Measurements from ENCODE around the gene IL1B.

The IL1B gene

GRCh38 chr2:112828251-112828691, 8.3 kb downstream of the IL1B start:
- Histone ChIP-seq H3K27me3 (ENCODE audit: control insufficient read depth in 1 of 2, insufficient read depth in 1 of 2, low read length in 2 of 2) (no peaks in the 10 kb centered on the region), H2BK12ac (ENCODE audit: low read length in 2 of 2) (no peak overlapping the region), H2AFZ (ENCODE audit: low read depth, low read length) (no peak overlapping the region), H3K18ac (ENCODE audit: low read depth in 1 of 2, low read length in 2 of 2) (no peak overlapping the region), H4K8ac (ENCODE audit: low read length) (no peak overlapping the region), H3K4ac (ENCODE audit: low read depth in 1 of 2, low read length in 2 of 2) (no peak overlapping the region), H3K4me2 (ENCODE audit: low read length, poor library complexity, severe bottlenecking) (no peak overlapping the region), H4K91ac (ENCODE audit: low read length) (no peak overlapping the region), H2BK5ac (ENCODE audit: low read depth, low read length, poor library complexity, severe bottlenecking) (no peak overlapping the region), H3K14ac (ENCODE audit: low read length in 2 of 2) (no peak overlapping the region), H2BK120ac (ENCODE audit: low read depth, low read length) (no peak overlapping the region), H3K9me3 (ENCODE audit: control insufficient read depth, low read length) (no peaks in the 10 kb centered on the region), H3K36me3 (ENCODE audit: control insufficient read depth in 1 of 2, insufficient read depth in 2 of 2, low read depth in 1 of 2, low read length in 2 of 2) (peaks cover 0 to 4% of the 10 kb centered on the region in 2 experiments), H2BK15ac (ENCODE audit: low read depth, poor library complexity, severe bottlenecking) (no peak overlapping the region), H2AK5ac (ENCODE audit: low read length, severe bottlenecking) (no peak overlapping the region), H3K4me1 (ENCODE audit: control insufficient read depth, insufficient read depth, low read depth, low read length) (peaks cover 6% of the 10 kb centered on the region), H3K27ac (ENCODE audit: low read length, poor library complexity, severe bottlenecking) (no peak overlapping the region), H3K79me1 (replicated peaks; ENCODE audit: low read length, poor library complexity, severe bottlenecking) (no peaks in the 10 kb centered on the region), H3K9ac (ENCODE audit: low read length) (no peak overlapping the region), H3K23ac (ENCODE audit: low read length in 2 of 2) (no peak overlapping the region), H3K4me3 (ENCODE audit: insufficient read depth in 1 of 2, low read depth in 1 of 2, low read length in 2 of 2) (no peak overlapping the region)
- 92% methylated on average over 3 of the region's 3 CpGs for WGBS
- DNase-seq = no peak

GRCh38 chr2:112827604-112828185, 8.9 kb downstream of the IL1B start:
- 90% methylated on average over 5 of the region's 6 CpGs for WGBS
- H3K4me1 ChIP-seq (ENCODE audit: control insufficient read depth, insufficient read depth, low read depth, low read length) = peaks cover 6% of the 10 kb centered on the region
- no peak overlapping the region for H2BK5ac ChIP-seq (ENCODE audit: low read depth, low read length, poor library complexity, severe bottlenecking)

GRCh38 chr2:112827009-112827408, 9.6 kb downstream of the IL1B start:
- Histone ChIP-seq H3K4me1 (ENCODE audit: control insufficient read depth, insufficient read depth, low read depth, low read length) (peaks cover 6% of the 10 kb centered on the region), H3K4me3 (ENCODE audit: insufficient read depth in 1 of 2, low read depth in 1 of 2, low read length in 2 of 2) (no peak overlapping the region), H3K9ac (ENCODE audit: low read length) (no peak overlapping the region), H4K8ac (ENCODE audit: low read length) (no peak overlapping the region), H3K4me2 (ENCODE audit: low read length, poor library complexity, severe bottlenecking) (no peak overlapping the region), H3K27me3 (ENCODE audit: control insufficient read depth in 1 of 2, insufficient read depth in 1 of 2, low read length in 2 of 2) (no peaks in the 10 kb centered on the region), H3K4ac (ENCODE audit: low read depth in 1 of 2, low read length in 2 of 2) (no peak overlapping the region), H2BK15ac (ENCODE audit: low read depth, poor library complexity, severe bottlenecking) (no peak overlapping the region), H2BK12ac (ENCODE audit: low read length in 2 of 2) (no peak overlapping the region), H3K14ac (ENCODE audit: low read length in 2 of 2) (no peak overlapping the region), H3K27ac (ENCODE audit: low read length, poor library complexity, severe bottlenecking) (no peak overlapping the region), H3K36me3 (ENCODE audit: control insufficient read depth in 1 of 2, insufficient read depth in 2 of 2, low read depth in 1 of 2, low read length in 2 of 2) (no peaks in the 10 kb centered on the region), H2AK5ac (ENCODE audit: low read length, severe bottlenecking) (no peak overlapping the region), H3K9me3 (ENCODE audit: control insufficient read depth, low read length) (no peaks in the 10 kb centered on the region), H2AFZ (ENCODE audit: low read depth, low read length) (no peak overlapping the region), H3K23ac (ENCODE audit: low read length in 2 of 2) (no peak overlapping the region), H2BK5ac (ENCODE audit: low read depth, low read length, poor library complexity, severe bottlenecking) (no peak overlapping the region), H2BK120ac (ENCODE audit: low read depth, low read length) (no peak overlapping the region), H4K91ac (ENCODE audit: low read length) (no peak overlapping the region), H3K79me1 (replicated peaks; ENCODE audit: low read length, poor library complexity, severe bottlenecking) (no peaks in the 10 kb centered on the region), H3K18ac (ENCODE audit: low read depth in 1 of 2, low read length in 2 of 2) (no peak overlapping the region)
- 75% methylated on average over 3 of the region's 3 CpGs for WGBS
- DNase-seq = no peak

More at GRCh38 chr2:112827604-112828185, 8.9 kb downstream of the IL1B start:
- Histone ChIP-seq H3K4me3 (ENCODE audit: insufficient read depth in 1 of 2, low read depth in 1 of 2, low read length in 2 of 2) (no peak overlapping the region), H4K91ac (ENCODE audit: low read length) (no peak overlapping the region), H3K27me3 (ENCODE audit: control insufficient read depth in 1 of 2, insufficient read depth in 1 of 2, low read length in 2 of 2) (no peaks in the 10 kb centered on the region), H3K79me1 (replicated peaks; ENCODE audit: low read length, poor library complexity, severe bottlenecking) (no peaks in the 10 kb centered on the region), H2BK12ac (ENCODE audit: low read length in 2 of 2) (no peak overlapping the region), H3K9me3 (ENCODE audit: control insufficient read depth, low read length) (no peaks in the 10 kb centered on the region), H3K9ac (ENCODE audit: low read length) (no peak overlapping the region), H3K14ac (ENCODE audit: low read length in 2 of 2) (no peak overlapping the region), H2AFZ (ENCODE audit: low read depth, low read length) (no peak overlapping the region), H3K23ac (ENCODE audit: low read length in 2 of 2) (no peak overlapping the region), H2AK5ac (ENCODE audit: low read length, severe bottlenecking) (no peak overlapping the region), H3K36me3 (ENCODE audit: control insufficient read depth in 1 of 2, insufficient read depth in 2 of 2, low read depth in 1 of 2, low read length in 2 of 2) (peaks cover 0 to under 1% of the 10 kb centered on the region in 2 experiments), H3K4ac (ENCODE audit: low read depth in 1 of 2, low read length in 2 of 2) (no peak overlapping the region), H3K4me2 (ENCODE audit: low read length, poor library complexity, severe bottlenecking) (no peak overlapping the region), H3K27ac (ENCODE audit: low read length, poor library complexity, severe bottlenecking) (no peak overlapping the region), H3K18ac (ENCODE audit: low read depth in 1 of 2, low read length in 2 of 2) (no peak overlapping the region), H2BK15ac (ENCODE audit: low read depth, poor library complexity, severe bottlenecking) (no peak overlapping the region), H2BK120ac (ENCODE audit: low read depth, low read length) (no peak overlapping the region), H4K8ac (ENCODE audit: low read length) (no peak overlapping the region)
- DNase-seq = no peak

GRCh38 chr2:112825706-112826105, 10.9 kb downstream of the IL1B start:
- H2AFZ ChIP-seq (ENCODE audit: low read depth, low read length) = no peak overlapping the region
- no peak overlapping the region for H3K27ac ChIP-seq (ENCODE audit: low read length, poor library complexity, severe bottlenecking)
- H3K27me3 ChIP-seq (ENCODE audit: control insufficient read depth in 1 of 2, insufficient read depth in 1 of 2, low read length in 2 of 2) = no peaks in the 10 kb centered on the region
- no peak overlapping the region for H2BK5ac ChIP-seq (ENCODE audit: low read depth, low read length, poor library complexity, severe bottlenecking)
- H3K36me3 ChIP-seq (ENCODE audit: control insufficient read depth in 1 of 2, insufficient read depth in 2 of 2, low read depth in 1 of 2, low read length in 2 of 2) = no peaks in the 10 kb centered on the region
- H3K4me1 ChIP-seq (ENCODE audit: control insufficient read depth, insufficient read depth, low read depth, low read length) = peaks cover 6% of the 10 kb centered on the region
- no peaks in the 10 kb centered on the region for H3K9me3 ChIP-seq (ENCODE audit: control insufficient read depth, low read length)
- H4K91ac ChIP-seq (ENCODE audit: low read length) = no peak overlapping the region
- no peak overlapping the region for H3K4me3 ChIP-seq (ENCODE audit: insufficient read depth in 1 of 2, low read depth in 1 of 2, low read length in 2 of 2)
- no peak overlapping the region for H2BK12ac ChIP-seq (ENCODE audit: low read length in 2 of 2)
- no peaks in the 10 kb centered on the region for H3K79me1 ChIP-seq (replicated peaks; ENCODE audit: low read length, poor library complexity, severe bottlenecking)
- no peak overlapping the region for H2BK120ac ChIP-seq (ENCODE audit: low read depth, low read length)
- DNase-seq = no peak
- H2AK5ac ChIP-seq (ENCODE audit: low read length, severe bottlenecking) = no peak overlapping the region
- WGBS = 60% methylated on average over 1 of the region's 2 CpGs
- H3K14ac ChIP-seq (ENCODE audit: low read length in 2 of 2) = no peak overlapping the region
- no peak overlapping the region for H3K4ac ChIP-seq (ENCODE audit: low read depth in 1 of 2, low read length in 2 of 2)
- H2BK15ac ChIP-seq (ENCODE audit: low read depth, poor library complexity, severe bottlenecking) = no peak overlapping the region
- H3K9ac ChIP-seq (ENCODE audit: low read length) = no peak overlapping the region
- no peak overlapping the region for H3K18ac ChIP-seq (ENCODE audit: low read depth in 1 of 2, low read length in 2 of 2)
- no peak overlapping the region for H4K8ac ChIP-seq (ENCODE audit: low read length)
- no peak overlapping the region for H3K23ac ChIP-seq (ENCODE audit: low read length in 2 of 2)
- no peak overlapping the region for H3K4me2 ChIP-seq (ENCODE audit: low read length, poor library complexity, severe bottlenecking)

Measured in mesenchymal stem cell (in vitro differentiated cells and primary cell).